DMS114 treated with DMSO at 0.1 percent for 48 hours (cell line): ENCODE data around the gene SLC27A6.
"Not testable (repeated sequence)": the region's sequence is repeated elsewhere in the genome, so short reads cannot be mapped to it uniquely, and the experiment has no call there.

Source experiments
- DNase-seq: peaks from one replicate; lab custom pipeline; 2025; ENCODE audit not compliant: unreplicated experiment; lab: John Stamatoyannopoulos, UW

SLC27A6 gene, protein sequence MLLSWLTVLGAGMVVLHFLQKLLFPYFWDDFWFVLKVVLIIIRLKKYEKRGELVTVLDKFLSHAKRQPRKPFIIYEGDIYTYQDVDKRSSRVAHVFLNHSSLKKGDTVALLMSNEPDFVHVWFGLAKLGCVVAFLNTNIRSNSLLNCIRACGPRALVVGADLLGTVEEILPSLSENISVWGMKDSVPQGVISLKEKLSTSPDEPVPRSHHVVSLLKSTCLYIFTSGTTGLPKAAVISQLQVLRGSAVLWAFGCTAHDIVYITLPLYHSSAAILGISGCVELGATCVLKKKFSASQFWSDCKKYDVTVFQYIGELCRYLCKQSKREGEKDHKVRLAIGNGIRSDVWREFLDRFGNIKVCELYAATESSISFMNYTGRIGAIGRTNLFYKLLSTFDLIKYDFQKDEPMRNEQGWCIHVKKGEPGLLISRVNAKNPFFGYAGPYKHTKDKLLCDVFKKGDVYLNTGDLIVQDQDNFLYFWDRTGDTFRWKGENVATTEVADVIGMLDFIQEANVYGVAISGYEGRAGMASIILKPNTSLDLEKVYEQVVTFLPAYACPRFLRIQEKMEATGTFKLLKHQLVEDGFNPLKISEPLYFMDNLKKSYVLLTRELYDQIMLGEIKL

GRCh38 chr5:128965011-128965637 is at the start of gene SLC27A6:
SLC27A6 (plus strand) TSS chr5:128965488; CDS start chr5:128966138, 650 bp downstream.
- no peak for DNase-seq

DNA sequence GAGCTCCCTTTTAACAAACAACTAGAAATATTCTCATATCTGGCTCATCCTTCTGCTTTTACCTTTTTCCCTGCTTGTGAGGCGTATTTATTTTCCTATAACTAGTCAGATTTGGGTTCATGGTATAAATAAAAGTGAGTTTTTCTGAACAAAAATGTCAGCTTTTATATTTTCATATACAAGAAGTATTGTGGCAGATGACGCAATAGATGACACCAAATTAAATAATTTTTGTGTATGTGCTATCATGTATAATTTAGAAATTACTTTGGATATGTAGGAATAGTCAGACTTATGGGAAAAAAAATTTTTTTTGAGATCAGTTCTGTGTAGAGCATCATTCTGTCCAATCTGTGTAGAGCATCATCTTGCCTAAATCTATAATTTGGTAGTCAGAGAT is 45.7 kb upstream of the SLC27A6 start:
- DNase-seq: no peak

DNA sequence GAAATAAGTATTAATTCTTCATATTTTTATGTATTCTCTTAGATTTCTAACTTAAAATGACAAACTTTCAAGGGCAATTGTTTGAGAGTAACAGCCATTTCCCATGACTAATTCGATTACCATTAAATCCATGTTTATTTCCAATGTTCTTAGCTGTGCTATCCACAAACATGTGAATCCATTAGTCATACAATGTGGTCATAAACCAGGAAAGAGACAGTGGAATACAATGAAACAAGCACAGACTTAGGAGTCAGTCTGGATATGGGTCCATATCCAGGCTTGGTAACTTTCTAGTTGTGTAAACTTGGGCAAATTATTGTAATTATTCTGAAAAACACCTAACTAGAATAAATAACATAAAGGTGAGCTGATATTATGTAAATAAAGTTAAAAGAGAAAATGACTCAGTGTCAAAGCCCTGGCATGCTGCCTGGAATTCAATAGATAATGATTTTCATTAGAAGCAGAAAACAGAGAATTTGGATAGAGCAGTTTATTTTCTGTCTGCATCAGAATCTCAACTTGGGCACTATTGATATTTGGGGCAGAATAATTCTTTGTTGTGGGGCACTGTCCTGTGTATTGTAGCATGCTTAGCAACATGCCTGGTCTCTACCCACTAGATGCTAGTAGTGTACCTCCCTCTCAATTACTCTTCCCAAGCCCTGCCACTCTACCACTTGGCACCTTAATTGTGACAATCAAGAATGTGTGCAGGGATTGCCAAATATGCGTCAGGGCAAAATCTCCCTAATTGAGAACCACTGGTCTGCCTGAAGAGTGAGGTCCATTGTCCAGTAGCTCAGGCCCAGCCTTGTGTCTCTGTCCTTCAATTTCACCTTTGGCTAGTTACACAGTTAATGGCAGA is 44.7 kb upstream of the SLC27A6 start:
- DNase-seq: no peak

- DNase-seq: no peak
Measured at GRCh38 chr5:128924299-128924698, 41.0 kb upstream of the SLC27A6 start.

DNA sequence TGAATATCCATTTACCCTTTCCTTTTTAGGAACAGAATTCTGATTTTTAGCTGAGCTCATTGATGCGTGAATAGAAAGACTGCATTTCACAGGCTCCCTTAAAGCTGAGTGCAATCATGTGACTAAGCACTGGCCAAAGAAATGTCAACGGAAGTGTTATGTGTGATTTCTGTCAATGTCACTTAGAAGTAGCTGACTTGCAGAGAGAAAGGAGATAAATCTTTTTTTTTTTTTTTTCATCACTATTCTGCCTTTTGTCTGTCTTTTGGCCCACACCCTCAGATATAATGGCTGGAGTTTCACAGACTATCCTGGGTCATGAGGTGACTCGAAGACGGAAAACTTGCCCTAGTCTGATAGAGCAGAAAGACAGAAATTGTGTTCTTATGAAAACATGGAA is 39.3 kb upstream of the SLC27A6 start:
- no peak for DNase-seq

DNA sequence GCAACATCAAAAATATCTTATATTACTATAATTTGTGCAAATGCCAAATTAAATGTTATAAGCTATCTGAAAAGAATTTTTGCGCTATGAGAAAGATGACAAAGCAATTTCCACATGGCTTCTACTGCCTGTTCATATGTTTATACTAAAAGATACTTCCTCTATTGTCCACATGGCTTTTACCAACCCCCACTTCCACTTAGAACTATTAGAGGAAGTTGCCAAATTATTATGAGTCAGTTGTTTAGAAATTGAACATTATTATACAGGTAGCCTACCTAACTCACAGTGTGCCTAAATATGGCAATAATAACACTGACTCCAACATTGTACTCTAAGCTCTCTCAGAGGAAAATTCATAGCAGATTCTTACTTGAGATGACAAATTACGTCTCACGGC is 37.6 kb upstream of the SLC27A6 start:
- no peak for DNase-seq

GRCh38 chr5:128932232-128932631 is 33.1 kb upstream of the SLC27A6 start:
- DNase-seq: not testable (repeated sequence)

GRCh38 chr5:128943100-128943499 is 22.2 kb upstream of the SLC27A6 start:
- DNase-seq: not testable (repeated sequence)

DNA sequence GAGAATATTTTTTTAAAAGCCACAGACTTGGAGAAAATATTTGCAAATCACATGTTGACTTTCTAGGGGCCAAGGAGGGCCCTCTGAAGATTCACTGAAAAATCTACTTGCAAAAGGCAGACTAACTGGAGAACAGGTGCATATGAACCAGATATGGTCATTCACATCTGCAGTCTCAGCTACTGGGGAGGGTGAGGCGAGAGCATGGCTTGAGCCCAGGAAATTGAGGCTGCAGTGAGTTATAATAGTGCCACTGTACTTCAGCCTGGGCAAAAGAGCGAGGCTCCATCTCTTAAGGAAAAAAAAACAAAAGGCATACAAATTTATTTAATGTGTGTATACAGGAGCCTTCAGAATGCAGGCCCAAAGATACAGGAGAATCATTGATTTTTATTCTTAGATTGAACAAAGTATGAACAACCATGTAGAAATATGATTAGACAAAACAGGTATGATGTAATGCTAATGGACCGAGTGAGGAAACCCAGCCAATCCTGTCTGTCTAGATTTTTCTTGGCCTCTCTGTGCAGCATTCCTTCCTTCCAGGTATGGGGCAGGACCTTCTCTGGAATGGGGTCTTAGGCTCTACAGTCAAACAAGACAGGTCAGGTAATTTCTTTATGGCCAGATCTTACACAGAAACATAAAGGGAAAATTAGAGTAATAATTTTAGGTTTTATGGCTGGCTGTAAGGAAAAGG is 15.3 kb upstream of the SLC27A6 start:
- no peak for DNase-seq

DNA sequence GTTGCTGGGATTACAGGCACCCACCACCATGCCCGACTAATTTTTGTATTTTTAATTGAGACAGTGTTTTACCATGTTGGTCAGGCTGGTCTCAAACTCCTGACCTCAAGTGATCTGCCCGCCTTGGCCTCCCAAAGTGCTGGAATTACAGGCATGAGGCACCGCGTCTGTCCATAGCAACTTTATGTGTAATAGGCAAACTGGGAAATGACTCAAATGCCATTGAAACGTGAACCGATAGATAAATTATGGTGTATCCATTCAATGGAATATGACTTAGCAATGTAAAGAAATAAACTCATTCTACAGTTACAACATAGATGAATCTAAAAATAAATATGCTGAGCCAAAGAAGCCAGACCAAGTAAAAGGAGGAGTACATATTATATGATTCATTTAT is 14.0 kb upstream of the SLC27A6 start:
- DNase-seq: not testable (repeated sequence)

DNA sequence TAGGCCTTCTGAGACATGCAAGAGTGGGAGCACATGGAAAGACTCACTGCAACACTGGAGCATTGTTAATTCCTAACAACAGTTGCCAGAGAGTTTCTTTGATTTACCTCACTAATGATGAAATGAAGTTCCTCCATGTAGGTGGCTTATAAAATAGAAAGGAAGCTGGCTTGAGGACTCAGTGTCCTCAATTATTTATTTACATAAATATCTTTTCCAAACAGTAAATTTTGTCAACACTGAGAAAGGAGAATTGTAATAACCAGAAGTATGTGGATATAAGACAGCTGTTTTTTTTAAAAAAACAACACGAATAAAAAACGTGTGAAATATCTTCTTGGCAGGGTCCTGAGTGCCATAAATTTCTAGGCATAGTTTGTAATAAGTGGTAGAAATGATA is 9.1 kb upstream of the SLC27A6 start:
- no peak for DNase-seq

DNA sequence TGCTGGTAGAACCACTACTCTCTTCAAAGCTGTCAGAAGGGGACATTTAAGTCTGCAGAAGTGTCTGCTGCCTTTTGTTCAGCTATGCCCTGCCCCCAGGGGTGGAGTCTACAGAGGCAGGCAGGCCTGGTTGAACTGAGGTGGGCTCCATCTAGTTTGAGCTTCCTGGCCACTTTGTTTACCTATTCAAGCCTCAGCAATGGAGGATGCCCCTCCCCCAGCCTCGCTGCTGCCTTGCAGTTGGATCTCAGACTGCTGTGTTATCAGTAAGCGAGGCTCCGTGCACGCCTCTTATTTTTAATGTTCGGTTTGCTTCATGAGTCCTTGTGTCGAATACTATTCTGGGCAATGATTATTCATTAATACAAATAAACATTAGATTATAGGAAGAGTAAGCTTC is 3.1 kb upstream of the SLC27A6 start:
- no peak for DNase-seq

DNA sequence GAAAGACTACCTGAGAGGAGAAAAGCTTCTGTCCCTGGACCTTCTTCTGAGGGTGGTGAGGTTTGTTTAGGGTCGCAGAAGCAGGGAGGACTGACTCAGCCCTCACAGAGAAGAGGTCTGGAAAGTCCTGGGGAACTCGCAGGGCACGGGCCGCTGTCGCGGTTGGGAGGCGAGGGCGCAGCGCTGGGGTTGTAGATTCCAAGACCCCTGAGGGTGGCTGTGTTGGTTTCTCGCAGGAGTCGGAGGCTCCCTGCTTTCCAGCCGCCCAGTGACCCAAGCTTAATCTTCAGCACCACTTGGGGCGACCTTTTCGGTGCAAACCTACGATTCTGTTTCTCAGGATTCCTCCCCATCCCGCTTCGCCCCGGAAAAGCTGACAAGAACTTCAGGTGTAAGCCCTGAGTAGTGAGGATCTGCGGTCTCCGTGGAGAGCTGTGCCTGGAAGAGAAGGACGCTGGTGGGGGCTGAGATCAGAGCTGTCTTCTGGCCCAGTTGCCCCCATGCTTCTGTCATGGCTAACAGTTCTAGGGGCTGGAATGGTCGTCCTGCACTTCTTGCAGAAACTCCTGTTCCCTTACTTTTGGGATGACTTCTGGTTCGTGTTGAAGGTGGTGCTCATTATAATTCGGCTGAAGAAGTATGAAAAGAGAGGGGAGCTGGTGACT is 482 bp downstream of the SLC27A6 start:
- no peak for DNase-seq

DNA sequence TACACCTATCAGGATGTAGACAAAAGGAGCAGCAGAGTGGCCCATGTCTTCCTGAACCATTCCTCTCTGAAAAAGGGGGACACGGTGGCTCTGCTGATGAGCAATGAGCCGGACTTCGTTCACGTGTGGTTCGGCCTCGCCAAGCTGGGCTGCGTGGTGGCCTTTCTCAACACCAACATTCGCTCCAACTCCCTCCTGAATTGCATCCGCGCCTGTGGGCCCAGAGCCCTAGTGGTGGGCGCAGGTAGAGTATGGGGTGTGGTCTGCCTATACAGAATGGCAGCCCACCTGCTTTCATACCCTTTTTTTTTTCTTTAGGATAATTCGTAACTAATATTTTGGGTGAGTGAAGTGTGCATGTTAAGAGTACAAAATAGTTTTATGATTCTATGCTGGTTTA is 1.1 kb downstream of the SLC27A6 start:
- DNase-seq: no peak

GRCh38 chr5:128966846-128967245 is 1.6 kb downstream of the SLC27A6 start:
- no peak for DNase-seq

DNA sequence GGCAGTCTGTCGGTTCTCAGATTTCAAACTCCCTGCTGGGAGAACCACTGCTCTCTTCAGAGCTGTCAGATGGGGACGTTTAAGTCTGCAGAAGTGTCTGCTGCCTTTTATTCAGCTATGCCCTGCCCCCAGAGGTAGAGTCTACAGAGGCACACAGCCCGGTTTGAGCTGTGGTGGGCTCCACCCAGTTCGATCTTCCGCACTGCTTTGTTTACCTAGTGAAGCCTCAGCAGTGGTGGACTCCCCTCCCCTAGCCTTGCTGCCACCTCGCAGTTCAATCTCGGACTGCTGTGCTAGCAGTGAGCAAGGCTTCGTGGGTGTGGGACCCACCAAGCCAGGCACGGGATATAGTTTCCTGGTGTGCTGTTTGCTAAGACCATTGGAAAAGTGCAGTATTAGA is 8.0 kb downstream of the SLC27A6 start:
- DNase-seq: no peak

GRCh38 chr5:128974567-128974966 is 9.3 kb downstream of the SLC27A6 start:
- no peak for DNase-seq

DNA sequence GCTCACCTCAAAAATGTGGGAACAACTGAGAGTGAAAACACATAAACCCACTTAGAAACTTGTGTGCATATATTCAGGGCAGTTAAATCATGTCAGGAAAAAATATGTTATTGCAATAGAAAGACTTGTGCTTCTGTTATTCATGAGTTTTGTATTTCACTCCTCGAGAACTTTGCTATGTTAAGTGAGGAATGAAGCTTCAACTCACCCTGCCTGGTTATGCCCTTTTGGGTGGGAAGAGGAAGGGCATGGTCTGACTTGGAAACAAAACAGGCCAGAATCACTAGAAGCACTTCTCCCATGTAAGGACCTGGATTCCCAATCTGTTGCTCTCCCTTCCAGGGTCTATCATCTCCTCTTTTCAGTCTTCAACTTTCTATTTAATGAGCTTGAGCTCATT is 14.5 kb downstream of the SLC27A6 start:
- DNase-seq: no peak

- DNase-seq: no peak
Measured at GRCh38 chr5:128980917-128981316, 15.6 kb downstream of the SLC27A6 start.

DNA sequence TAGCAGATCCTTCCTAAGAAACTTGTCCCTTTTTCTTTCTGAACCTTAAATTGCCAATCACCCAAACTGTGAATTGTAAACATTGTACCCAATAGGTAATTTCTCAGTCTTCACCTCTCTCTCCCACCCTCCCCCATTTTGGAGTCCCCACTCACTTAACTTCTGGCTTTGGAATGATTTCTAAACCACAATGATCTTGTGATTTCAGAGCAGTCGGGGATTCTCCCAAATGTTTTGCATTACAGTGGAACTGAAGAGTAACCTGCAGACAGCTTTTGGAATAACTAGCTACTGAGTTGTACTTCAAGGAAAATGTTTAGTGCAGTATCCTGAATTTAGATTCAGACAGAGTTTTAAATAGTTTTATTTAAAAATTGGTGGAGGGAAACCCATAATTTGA is 19.2 kb downstream of the SLC27A6 start:
- DNase-seq: no peak
